ENCODE results near the gene GMCL2. TPM values are rescaled to one million over a fixed set of nuclear protein-coding genes. Genes with fewer than 3 reads are reported as not detected.

The GMCL2 gene
- total and polyA plus RNA-seq, 12 donors, result not detected

DNA sequence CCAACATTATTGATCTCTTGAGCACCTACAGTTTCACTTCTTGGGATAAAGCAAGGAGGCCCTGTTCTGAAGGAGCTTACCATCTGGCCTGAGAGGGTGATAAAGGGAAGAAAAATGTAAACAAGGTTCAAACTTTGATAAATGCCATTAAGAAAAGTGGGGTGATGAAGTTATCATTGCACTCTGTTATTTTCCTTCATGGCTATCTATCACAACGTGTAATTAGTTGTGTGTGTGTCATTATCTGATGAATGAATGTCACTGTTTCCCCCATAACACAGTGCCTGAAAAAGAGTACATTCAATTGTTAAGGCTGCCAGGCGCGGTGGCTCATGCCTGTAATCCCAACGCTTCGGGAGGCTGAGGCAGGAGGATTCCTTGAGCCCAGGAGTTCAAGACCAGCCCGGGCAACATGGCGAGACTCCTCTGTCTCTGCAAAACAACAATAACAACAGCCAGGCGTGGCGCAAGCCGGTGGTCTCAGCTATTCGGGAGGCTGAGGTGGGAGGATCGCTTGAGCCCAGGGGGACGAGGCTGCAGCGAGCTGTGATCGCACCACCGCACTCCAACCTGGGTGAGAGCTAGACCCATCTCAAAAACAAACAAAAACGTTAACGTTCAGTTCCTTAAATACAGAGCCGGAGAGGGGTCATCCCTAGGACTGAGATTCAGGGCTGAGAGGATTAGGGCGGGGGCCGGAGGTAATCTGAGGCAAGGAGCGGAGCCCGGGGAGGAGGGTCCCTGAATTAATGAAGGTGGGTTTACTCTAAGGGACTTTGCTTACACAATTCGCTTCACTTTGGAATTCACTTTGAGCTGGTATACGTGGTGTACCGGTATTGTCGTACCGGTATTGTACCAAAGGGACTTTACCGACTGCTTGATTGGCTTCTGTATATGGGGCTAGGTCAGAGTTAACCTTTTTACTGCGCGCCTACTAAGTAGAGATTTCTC lies 34.4 kb downstream of the GMCL2 start:
- peak overlapping the region in 7 of 10 donors; percentile 61 to 79 (median 75) for H3K27ac ChIP-seq
- intact Hi-C loops (cut with DNase I), result loop anchor here in 3 of 10 donors (2.0 to 5.0 kb wide), 3 partner anchors 22 to 40 kb away; partner anchors contain the start of genes N4BP3 (in 1 of the 3) and RMND5B (in 1 of the 3)
- peaks cover 0 to 29% (median 20%) of the 10 kb centered on the region in 9 donors for H3K4me1 ChIP-seq
- 50 to 52% methylated on average over 31 of the region's 31 CpGs for WGBS, 2 donors
- H3K36me3 ChIP-seq, result peaks cover 0 to 40% (median 26%) of the 10 kb centered on the region in 9 donors
- DNase-seq, result no peak
- ATAC-seq, result no peak
- peak overlapping the region; percentile 64 to 91 (median 82) for H3K4me3 ChIP-seq
- H3K27me3 ChIP-seq, result no peaks in the 10 kb centered on the region
- TF ChIP-seq, protein P1, sequence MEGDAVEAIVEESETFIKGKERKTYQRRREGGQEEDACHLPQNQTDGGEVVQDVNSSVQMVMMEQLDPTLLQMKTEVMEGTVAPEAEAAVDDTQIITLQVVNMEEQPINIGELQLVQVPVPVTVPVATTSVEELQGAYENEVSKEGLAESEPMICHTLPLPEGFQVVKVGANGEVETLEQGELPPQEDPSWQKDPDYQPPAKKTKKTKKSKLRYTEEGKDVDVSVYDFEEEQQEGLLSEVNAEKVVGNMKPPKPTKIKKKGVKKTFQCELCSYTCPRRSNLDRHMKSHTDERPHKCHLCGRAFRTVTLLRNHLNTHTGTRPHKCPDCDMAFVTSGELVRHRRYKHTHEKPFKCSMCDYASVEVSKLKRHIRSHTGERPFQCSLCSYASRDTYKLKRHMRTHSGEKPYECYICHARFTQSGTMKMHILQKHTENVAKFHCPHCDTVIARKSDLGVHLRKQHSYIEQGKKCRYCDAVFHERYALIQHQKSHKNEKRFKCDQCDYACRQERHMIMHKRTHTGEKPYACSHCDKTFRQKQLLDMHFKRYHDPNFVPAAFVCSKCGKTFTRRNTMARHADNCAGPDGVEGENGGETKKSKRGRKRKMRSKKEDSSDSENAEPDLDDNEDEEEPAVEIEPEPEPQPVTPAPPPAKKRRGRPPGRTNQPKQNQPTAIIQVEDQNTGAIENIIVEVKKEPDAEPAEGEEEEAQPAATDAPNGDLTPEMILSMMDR (IDR thresholded peaks at IDR 0.05), result no peak
- no peaks in the 10 kb centered on the region for H3K9me3 ChIP-seq

GRCh38 chr5:178150977-178151734 lies 36.0 kb downstream of the GMCL2 start:
- intact Hi-C loops (cut with DNase I), result loop anchor here in 2 of 10 donors (5.0 kb wide), 2 partner anchors 34 to 39 kb away; partner anchors contain the start of gene N4BP3 (in 1 of the 2)

GRCh38 chr5:178149199-178149932 lies 37.8 kb downstream of the GMCL2 start:
- intact Hi-C loops (cut with DNase I), result loop anchor here in 7 of 10 donors (5.0 kb wide), 2 partner anchors 37 to 72 kb away; partner anchors contain the start of gene N4BP3 (in 1 of the 7)
- DNase-seq (no peak), ATAC-seq (no peak)
- Histone ChIP-seq H3K4me1 (peaks cover 0 to 26% (median 19%) of the 10 kb centered on the region in 9 donors), H3K27me3 (no peaks in the 10 kb centered on the region), H3K4me3 (no peak overlapping the region), H3K9me3 (no peaks in the 10 kb centered on the region), H3K27ac (no peak overlapping the region), H3K36me3 (peaks cover 0 to 74% (median 53%) of the 10 kb centered on the region in 9 donors)
- TF ChIP-seq, protein P1 (IDR thresholded peaks at IDR 0.05), result no peak
- 79 to 84% methylated on average over 11 of the region's 11 CpGs for WGBS, 2 donors

More at GRCh38 chr5:178150977-178151734, 36.0 kb downstream of the GMCL2 start:
- Histone ChIP-seq H3K27me3 (no peaks in the 10 kb centered on the region), H3K4me3 (no peak overlapping the region), H3K27ac (peak overlapping the region in 1 of 10 donors; percentile 39), H3K4me1 (peaks cover 0 to 29% (median 20%) of the 10 kb centered on the region in 9 donors), H3K9me3 (no peaks in the 10 kb centered on the region), H3K36me3 (peaks cover 0 to 57% (median 37%) of the 10 kb centered on the region in 9 donors)
- ATAC-seq (no peak), DNase-seq (no peak)
- WGBS, 2 donors, result 70 to 77% methylated on average over 11 of the region's 11 CpGs
- TF ChIP-seq, protein P1 (IDR thresholded peaks at IDR 0.05), result no peak
